ENCODE results near the gene FSD1. TPM values are rescaled to one million over a fixed set of nuclear protein-coding genes. Genes with fewer than 3 reads are reported as not detected.
A peak's percentile ranks its signal among the peaks of the same experiment; 100 is the strongest.

FSD1 gene
- total RNA-seq, 4 donors from 2014 or later, result 0.18 to 0.61 TPM; not detected in 2

DNA sequence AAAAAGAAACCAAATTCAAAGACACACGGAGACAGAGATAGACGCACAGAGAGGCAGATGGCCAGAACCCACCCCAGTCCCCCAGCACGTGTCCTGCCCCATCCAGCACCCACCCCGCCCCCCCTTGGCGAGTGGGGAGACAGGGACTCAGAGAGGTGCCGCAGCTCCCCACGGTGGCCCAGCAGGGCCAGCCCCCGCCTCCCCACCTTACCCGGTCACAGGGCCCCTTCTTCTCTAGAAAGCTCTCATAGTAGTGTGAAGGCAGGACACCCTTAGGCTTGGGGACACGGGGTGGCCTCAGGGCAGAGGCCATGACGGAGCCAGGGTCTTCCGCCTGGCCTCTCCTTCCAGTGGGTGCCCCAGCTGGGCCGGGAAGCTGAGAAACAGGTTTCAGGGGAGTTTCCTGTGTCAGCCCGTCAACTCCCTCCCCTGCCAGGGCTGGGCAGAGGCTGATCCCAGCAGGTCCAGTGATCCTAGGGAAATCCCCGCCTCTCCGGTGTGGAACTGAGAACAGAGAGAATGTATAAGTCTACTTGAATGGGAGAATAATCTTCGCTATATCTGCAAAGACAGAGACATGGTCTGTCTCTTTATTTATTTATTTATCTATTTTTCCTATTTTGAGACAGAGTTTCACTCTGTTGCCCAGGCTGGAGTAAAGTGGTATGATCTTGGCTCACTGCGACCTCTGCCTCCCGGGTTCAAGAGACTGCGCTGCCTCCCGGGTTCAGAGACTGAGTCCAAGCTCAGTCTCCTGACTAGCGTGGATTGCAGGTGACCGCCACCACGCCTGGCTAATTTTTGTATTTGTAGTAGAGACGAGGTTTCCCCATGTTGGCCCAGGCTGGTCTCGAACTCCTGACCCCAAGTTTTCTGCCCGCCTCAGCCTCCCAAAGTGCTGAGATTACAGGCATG, 34.3 kb downstream of the FSD1 start, which contains the start of gene STAP2:
TSS of gene STAP2 (minus strand) at position 387 of the 915 bp plus-strand sequence. CDS start at position 313, 74 bp downstream.
- H3K36me3 ChIP-seq, result peaks cover 0 to 4% (median 0%) of the 10 kb centered on the region in 3 donors
- peak within 1 kb of the TSS; percentile 87 to 96 (median 93) for H3K27ac ChIP-seq
- H3K4me3 ChIP-seq, result peak within 1 kb of the TSS; percentile 50 to 69 (median 60)
- 29 to 39% methylated on average over 20 to 25 of the region's 27 CpGs for WGBS, 2 donors
- no peaks in the 10 kb centered on the region for H3K27me3 ChIP-seq
- intact Hi-C loops (cut with DNase I), result no loop called here
- H3K9me3 ChIP-seq, result no peaks in the 10 kb centered on the region
- peak in 1 of 4 donors; percentile 47 for TF ChIP-seq POLR2A (IDR thresholded peaks at IDR 0.05)
- TF ChIP-seq, protein P1, sequence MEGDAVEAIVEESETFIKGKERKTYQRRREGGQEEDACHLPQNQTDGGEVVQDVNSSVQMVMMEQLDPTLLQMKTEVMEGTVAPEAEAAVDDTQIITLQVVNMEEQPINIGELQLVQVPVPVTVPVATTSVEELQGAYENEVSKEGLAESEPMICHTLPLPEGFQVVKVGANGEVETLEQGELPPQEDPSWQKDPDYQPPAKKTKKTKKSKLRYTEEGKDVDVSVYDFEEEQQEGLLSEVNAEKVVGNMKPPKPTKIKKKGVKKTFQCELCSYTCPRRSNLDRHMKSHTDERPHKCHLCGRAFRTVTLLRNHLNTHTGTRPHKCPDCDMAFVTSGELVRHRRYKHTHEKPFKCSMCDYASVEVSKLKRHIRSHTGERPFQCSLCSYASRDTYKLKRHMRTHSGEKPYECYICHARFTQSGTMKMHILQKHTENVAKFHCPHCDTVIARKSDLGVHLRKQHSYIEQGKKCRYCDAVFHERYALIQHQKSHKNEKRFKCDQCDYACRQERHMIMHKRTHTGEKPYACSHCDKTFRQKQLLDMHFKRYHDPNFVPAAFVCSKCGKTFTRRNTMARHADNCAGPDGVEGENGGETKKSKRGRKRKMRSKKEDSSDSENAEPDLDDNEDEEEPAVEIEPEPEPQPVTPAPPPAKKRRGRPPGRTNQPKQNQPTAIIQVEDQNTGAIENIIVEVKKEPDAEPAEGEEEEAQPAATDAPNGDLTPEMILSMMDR (IDR thresholded peaks at IDR 0.05), result no peak
- DNase-seq, result no peak
- peaks cover 5 to 33% (median 10%) of the 10 kb centered on the region in 3 donors for H3K4me1 ChIP-seq

DNA sequence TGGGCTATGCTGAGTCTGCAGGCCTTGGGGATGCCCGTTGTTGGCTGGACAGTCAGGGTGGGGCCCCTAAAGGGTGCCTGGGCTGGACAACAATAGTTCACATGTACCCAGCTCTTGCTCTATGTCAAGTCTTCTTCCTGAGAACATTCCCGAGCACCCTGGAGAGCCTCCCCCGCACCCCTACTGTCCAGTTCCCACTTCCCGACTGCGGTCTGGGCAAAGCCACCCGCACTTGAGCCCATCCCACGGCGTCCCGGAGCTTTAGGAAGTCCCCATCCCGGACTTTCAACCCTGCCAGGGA, 37.9 kb downstream of the FSD1 start:
- WGBS, 2 donors, result 2 to 8% methylated on average over 2 to 4 of the region's 10 CpGs
- intact Hi-C loops (cut with DNase I), result no loop called here
- no peak for DNase-seq
- no peak for TF ChIP-seq POLR2A (IDR thresholded peaks at IDR 0.05)
- TF ChIP-seq, protein P1 (IDR thresholded peaks at IDR 0.05), result no peak
- Histone ChIP-seq H3K4me3 (peak overlapping the region; percentile 47 to 94 (median 76)), H3K27ac (peak overlapping the region; percentile 94 to 98 (median 94)), H3K9me3 (no peaks in the 10 kb centered on the region), H3K4me1 (peaks cover 14 to 51% (median 20%) of the 10 kb centered on the region in 3 donors), H3K36me3 (peaks cover 0 to 19% (median 0%) of the 10 kb centered on the region in 3 donors), H3K27me3 (no peaks in the 10 kb centered on the region)

DNA sequence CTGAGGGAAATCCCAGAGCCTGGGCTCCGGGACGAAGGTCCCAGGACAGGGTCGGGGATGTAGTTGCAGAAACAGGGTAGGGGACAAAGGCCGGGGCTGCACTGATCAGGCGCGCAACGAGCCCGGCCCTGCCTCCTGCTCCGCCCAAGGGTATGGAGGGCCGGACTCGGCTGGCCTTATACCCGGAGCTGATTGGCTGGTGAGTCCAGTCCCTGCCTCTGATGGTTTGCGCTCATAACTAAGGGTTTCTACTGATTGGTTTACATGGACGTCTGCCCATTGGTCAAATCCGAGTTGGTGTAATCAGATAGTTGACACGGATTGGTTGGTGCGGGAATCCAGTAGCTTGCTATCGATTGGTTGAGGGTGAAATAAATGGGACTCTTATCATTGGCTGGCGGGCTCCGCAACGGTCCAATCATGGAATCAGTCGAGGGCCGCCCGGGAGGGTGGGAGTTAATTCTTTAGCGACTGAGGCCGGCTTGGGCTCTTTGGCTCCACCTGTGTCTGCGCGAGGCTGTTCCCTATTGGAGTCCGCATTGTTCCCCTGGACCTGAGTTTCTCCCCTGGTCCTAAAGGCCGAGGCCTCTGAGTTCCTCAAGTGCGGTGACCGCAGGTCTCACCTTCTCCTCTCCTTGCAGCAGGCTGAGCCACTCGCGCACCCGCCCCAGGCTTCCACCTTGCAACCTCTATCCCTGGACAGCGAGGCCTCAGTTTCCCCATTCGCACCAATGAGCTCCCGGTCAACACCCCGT, 38.4 kb downstream of the FSD1 start:
- H3K27ac ChIP-seq, result peak overlapping the region; percentile 94 to 98 (median 94)
- no peaks in the 10 kb centered on the region for H3K27me3 ChIP-seq
- peak overlapping the region; percentile 57 to 94 (median 78) for H3K4me3 ChIP-seq
- intact Hi-C loops (cut with DNase I), result no loop called here
- WGBS, 2 donors, result 0 to 1% methylated on average over 22 to 25 of the region's 39 CpGs
- TF ChIP-seq POLR2A (IDR thresholded peaks at IDR 0.05), result peak in 3 of 4 donors; percentile 74 to 93 (median 87)
- TF ChIP-seq, protein P1 (IDR thresholded peaks at IDR 0.05), result peak in 4 of 6 experiments; percentile 23 to 41 (median 24)
- peak; percentile 88 for DNase-seq
- H3K4me1 ChIP-seq, result peaks cover 14 to 47% (median 20%) of the 10 kb centered on the region in 3 donors
- H3K36me3 ChIP-seq, result peaks cover 0 to 24% (median 0%) of the 10 kb centered on the region in 3 donors
- no peaks in the 10 kb centered on the region for H3K9me3 ChIP-seq

DNA sequence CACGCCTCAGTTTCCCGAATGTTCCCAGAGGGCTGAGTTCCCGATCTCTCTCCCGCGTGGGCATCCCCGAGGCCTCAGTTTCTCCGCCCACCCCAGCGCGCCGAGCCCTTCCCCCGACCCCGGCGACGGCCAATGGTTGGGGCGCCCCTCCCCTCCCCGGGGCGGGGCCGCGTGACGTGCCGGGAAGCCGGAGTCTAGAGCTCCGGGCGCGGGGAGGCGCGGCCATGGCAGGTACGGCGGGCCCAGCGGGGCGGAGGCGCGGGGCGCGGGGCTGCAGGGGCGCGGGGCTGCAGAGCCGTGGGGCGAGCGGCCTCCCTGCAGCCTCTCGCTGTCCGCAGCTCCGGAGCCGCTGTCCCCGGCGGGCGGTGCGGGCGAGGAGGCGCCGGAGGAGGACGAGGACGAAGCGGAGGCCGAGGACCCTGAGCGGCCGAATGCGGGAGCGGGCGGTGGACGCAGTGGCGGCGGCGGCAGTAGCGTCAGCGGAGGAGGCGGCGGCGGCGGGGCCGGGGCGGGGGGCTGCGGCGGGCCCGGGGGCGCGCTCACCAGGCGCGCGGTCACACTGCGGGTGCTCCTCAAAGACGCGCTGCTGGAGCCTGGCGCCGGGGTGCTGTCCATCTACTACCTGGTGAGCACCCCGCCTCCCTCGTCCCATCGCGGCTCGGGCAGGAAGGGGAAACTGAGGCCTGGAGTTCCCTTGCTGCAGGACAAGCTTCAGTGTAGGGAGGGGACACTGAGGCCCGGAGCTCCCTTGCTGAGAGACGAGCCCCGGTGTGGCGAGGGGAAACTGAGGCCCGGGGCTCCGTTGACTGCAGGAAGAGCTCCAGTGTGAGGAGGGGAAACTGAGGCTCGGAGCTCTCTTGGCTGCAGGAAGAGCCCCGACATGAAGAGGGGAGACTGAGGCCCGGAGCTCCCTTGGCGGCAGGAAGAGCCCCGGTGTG, 39.2 kb downstream of the FSD1 start, which contains the start of gene MPND:
TSS of gene MPND (plus strand) at position 193 of the 938 bp plus-strand sequence. CDS start at position 225, 32 bp downstream.
- intact Hi-C loops (cut with DNase I), result no loop called here
- peak in 2 of 4 donors; percentile 30 to 56 for TF ChIP-seq POLR2A (IDR thresholded peaks at IDR 0.05)
- TF ChIP-seq, protein P1 (IDR thresholded peaks at IDR 0.05), result no peak

More for the DNA sequence above, 39.2 kb downstream of the FSD1 start, which contains the start of gene MPND:
- Histone ChIP-seq H3K36me3 (peaks cover 0 to 32% (median 0%) of the 10 kb centered on the region in 3 donors), H3K9me3 (no peaks in the 10 kb centered on the region), H3K27ac (peak within 1 kb of the TSS; percentile 94 to 98 (median 94)), H3K27me3 (no peaks in the 10 kb centered on the region), H3K4me3 (peak within 1 kb of the TSS; percentile 57 to 94 (median 78)), H3K4me1 (peaks cover 14 to 39% (median 20%) of the 10 kb centered on the region in 3 donors)
- WGBS, 2 donors, result 0 to 44% methylated on average over 2 to 4 of the region's 101 CpGs
- DNase-seq, result peak; percentile 63
